Measurements from ENCODE around the gene LARGE1. TPM values are rescaled to one million over a fixed set of nuclear protein-coding genes. Genes with fewer than 3 reads are reported as not detected.

LARGE1 gene
- total RNA-seq, 2 experiments from 2014 or later: 0.58 to 1.1 TPM

DNA sequence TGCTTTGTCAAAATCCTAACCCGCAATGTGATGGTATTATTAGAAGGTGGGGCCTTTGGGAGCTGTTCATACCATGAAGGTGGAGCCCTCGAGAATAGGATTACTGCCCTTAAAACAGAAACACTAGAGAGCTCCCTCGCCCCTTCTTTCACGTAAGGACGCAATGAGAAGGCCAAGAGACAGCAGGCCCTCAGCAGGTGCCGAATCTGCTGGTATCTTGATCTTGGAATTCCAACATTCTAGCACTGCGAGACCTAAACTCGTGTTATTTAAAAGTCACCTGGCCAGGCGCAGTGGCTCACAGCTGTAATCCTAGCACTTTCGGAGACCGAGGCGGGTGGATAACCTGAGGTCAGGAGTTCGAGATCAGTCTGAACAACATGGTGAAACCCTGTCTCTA lies 33.1 kb downstream of the LARGE1 start:
- ATAC-seq: no peak
- Mint-ChIP-seq H3K27me3 (no peaks in the 10 kb centered on the region), H3K36me3 (no peaks in the 10 kb centered on the region), H3K4me1 (no peaks in the 10 kb centered on the region), H3K4me3 (no peak overlapping the region), H3K27ac (no peak overlapping the region), H3K9me3 (ENCODE audit: low read depth) (peaks cover 3% of the 10 kb centered on the region)
- no peak for DNase-seq
- CTCF ChIA-PET: no interaction called here

- DNase-seq (no peak), ATAC-seq (no peak)
- Mint-ChIP-seq H3K27me3 (no peaks in the 10 kb centered on the region), H3K27ac (no peak overlapping the region), H3K4me3 (no peak overlapping the region), H3K4me1 (no peaks in the 10 kb centered on the region), H3K36me3 (no peaks in the 10 kb centered on the region), H3K9me3 (ENCODE audit: low read depth) (peaks cover 2% of the 10 kb centered on the region)
- CTCF ChIA-PET: no interaction called here
Observed at GRCh38 chr22:33886696-33887095, 33.6 kb downstream of the LARGE1 start.

DNA sequence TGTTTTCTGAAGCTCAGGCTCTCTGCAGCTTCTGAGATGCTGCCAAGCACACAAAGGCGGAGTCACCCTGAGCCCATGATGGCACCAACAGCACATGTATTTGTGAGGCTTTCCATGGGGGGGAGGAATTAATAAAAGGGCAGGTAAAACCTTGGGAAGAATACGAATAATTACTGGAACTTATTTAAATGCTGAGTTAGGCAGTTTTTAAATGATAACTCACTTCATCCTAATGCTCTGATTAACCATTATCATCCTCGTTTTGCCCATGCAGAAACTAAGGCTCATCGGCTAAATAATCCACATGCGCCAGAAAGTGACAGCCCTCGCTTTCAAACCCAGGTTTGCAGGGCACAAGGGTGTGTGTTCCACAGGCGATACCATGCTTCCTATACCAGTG lies 35.4 kb downstream of the LARGE1 start:
- Mint-ChIP-seq H3K27me3 (no peaks in the 10 kb centered on the region), H3K36me3 (no peaks in the 10 kb centered on the region), H3K27ac (no peak overlapping the region), H3K9me3 (ENCODE audit: low read depth) (peaks cover 2% of the 10 kb centered on the region), H3K4me3 (no peak overlapping the region), H3K4me1 (no peaks in the 10 kb centered on the region)
- no peak for ATAC-seq
- CTCF ChIA-PET: no interaction called here
- no peak for DNase-seq

GRCh38 chr22:33883961-33884808 lies 36.1 kb downstream of the LARGE1 start:
- CTCF ChIA-PET: no interaction called here
- Mint-ChIP-seq H3K4me3 (no peak overlapping the region), H3K36me3 (no peaks in the 10 kb centered on the region), H3K27ac (no peak overlapping the region), H3K4me1 (no peaks in the 10 kb centered on the region), H3K9me3 (ENCODE audit: low read depth) (peaks cover 2% of the 10 kb centered on the region), H3K27me3 (no peaks in the 10 kb centered on the region)
- DNase-seq (no peak), ATAC-seq (no peak)

GRCh38 chr22:33883561-33883960 lies 36.7 kb downstream of the LARGE1 start:
- Mint-ChIP-seq H3K36me3 (no peaks in the 10 kb centered on the region), H3K27me3 (no peaks in the 10 kb centered on the region), H3K27ac (no peak overlapping the region), H3K4me3 (no peak overlapping the region), H3K4me1 (no peaks in the 10 kb centered on the region), H3K9me3 (ENCODE audit: low read depth) (peaks cover 2% of the 10 kb centered on the region)
- ATAC-seq (no peak), DNase-seq (no peak)
- CTCF ChIA-PET: no interaction called here

GRCh38 chr22:33882991-33883390 lies 37.3 kb downstream of the LARGE1 start:
- DNase-seq (no peak), ATAC-seq (no peak)
- no peaks in the 10 kb centered on the region for H3K36me3 Mint-ChIP-seq
- H3K9me3 Mint-ChIP-seq (ENCODE audit: low read depth): peaks cover 2% of the 10 kb centered on the region
- H3K4me1 Mint-ChIP-seq: no peaks in the 10 kb centered on the region
- CTCF ChIA-PET: no interaction called here
- H3K27me3 Mint-ChIP-seq: no peaks in the 10 kb centered on the region
- H3K4me3 Mint-ChIP-seq: no peak overlapping the region
- no peak overlapping the region for H3K27ac Mint-ChIP-seq

- Mint-ChIP-seq H3K36me3 (no peaks in the 10 kb centered on the region), H3K4me3 (no peak overlapping the region), H3K27me3 (no peaks in the 10 kb centered on the region), H3K27ac (no peak overlapping the region), H3K4me1 (no peaks in the 10 kb centered on the region), H3K9me3 (ENCODE audit: low read depth) (peaks cover 2% of the 10 kb centered on the region)
- CTCF ChIA-PET: no interaction called here
- ATAC-seq (no peak), DNase-seq (no peak)
Observed at GRCh38 chr22:33880986-33881385, 39.3 kb downstream of the LARGE1 start.

- H3K4me1 Mint-ChIP-seq: no peaks in the 10 kb centered on the region
- peaks cover 2% of the 10 kb centered on the region for H3K9me3 Mint-ChIP-seq (ENCODE audit: low read depth)
- DNase-seq (no peak), ATAC-seq (no peak)
- H3K27me3 Mint-ChIP-seq: no peaks in the 10 kb centered on the region
- H3K36me3 Mint-ChIP-seq: no peaks in the 10 kb centered on the region
- CTCF ChIA-PET: no interaction called here
- no peak overlapping the region for H3K27ac Mint-ChIP-seq
- H3K4me3 Mint-ChIP-seq: no peak overlapping the region
Observed at GRCh38 chr22:33879796-33880195, 40.5 kb downstream of the LARGE1 start.

DNA sequence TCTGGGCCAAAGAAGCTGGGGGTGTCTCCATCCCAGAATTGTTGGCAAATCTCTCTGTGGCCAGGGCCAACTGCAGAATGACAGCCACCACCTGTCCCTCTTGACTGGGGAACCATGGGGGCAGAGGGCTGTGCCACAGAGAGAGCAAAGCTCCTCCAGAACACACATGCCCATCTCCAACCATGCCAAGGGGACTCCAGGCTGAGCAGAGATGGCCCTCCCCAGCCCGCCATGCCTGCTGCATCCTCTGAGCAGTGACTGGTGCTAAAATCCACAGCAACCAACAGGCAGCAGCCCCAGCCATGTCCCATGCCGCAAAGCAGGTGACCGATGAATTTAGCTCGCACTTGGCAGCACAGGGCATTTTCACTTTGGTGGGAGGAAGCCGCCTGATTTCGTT lies 45.0 kb downstream of the LARGE1 start:
- no peaks in the 10 kb centered on the region for H3K27me3 Mint-ChIP-seq
- CTCF ChIA-PET: no interaction called here
- H3K9me3 Mint-ChIP-seq (ENCODE audit: low read depth): peaks cover 2% of the 10 kb centered on the region
- no peak overlapping the region for H3K4me3 Mint-ChIP-seq
- H3K27ac Mint-ChIP-seq: no peak overlapping the region
- ATAC-seq: no peak
- no peaks in the 10 kb centered on the region for H3K4me1 Mint-ChIP-seq
- no peaks in the 10 kb centered on the region for H3K36me3 Mint-ChIP-seq
- DNase-seq: no peak

DNA sequence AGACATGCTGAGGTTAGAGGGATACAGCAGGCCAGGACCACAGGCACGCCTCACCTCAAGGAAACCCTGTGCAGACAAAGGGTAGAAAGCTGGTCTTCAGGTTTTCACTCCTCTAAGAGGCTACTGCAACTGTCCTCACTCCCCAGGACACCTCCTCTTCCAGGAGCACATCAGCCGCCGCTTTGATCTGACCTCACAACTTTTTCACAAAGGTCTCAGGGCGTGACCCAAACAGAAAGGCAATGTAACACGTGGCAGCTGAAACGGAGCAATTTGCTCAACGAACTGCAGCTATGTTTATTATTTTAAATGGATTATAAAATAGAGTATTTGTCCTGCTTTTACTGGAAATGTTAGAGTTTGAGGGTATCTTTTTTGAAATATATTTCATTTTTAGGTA lies 46.1 kb downstream of the LARGE1 start:
- CTCF ChIA-PET: no interaction called here
- H3K9me3 Mint-ChIP-seq (ENCODE audit: low read depth): peaks cover 2% of the 10 kb centered on the region
- no peak for DNase-seq
- H3K4me1 Mint-ChIP-seq: no peaks in the 10 kb centered on the region
- no peak for ATAC-seq
- H3K4me3 Mint-ChIP-seq: no peak overlapping the region
- H3K27me3 Mint-ChIP-seq: no peaks in the 10 kb centered on the region
- H3K27ac Mint-ChIP-seq: no peak overlapping the region
- no peaks in the 10 kb centered on the region for H3K36me3 Mint-ChIP-seq

DNA sequence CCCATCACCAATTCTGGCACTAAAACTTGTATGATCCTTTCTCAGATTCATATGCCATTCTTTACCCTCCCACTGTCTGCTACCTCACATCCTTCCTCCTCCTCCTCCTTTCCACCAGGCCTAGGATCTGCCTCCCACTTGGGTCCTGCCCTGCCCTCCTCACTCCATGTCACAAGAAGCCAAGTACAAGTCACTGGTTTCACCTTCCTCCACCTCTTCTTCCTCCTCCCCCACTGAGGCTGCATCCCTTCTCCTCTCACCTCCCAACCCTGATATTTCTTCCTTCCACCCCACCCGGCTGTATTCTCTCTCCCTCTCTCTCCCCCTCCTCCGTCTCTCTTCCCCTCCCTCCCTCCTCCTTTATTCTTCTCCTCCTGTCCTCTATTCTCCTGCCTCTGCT lies 46.6 kb downstream of the LARGE1 start:
- CTCF ChIA-PET: no interaction called here
- no peak for ATAC-seq
- Mint-ChIP-seq H3K4me3 (no peak overlapping the region), H3K27me3 (no peaks in the 10 kb centered on the region), H3K4me1 (no peaks in the 10 kb centered on the region), H3K9me3 (ENCODE audit: low read depth) (peaks cover 2% of the 10 kb centered on the region), H3K36me3 (no peaks in the 10 kb centered on the region), H3K27ac (no peak overlapping the region)
- DNase-seq: no peak

- no peak overlapping the region for H3K4me3 Mint-ChIP-seq
- H3K36me3 Mint-ChIP-seq: no peaks in the 10 kb centered on the region
- DNase-seq (no peak), ATAC-seq (no peak)
- no peaks in the 10 kb centered on the region for H3K27me3 Mint-ChIP-seq
- H3K4me1 Mint-ChIP-seq: no peaks in the 10 kb centered on the region
- peaks cover 2% of the 10 kb centered on the region for H3K9me3 Mint-ChIP-seq (ENCODE audit: low read depth)
- no peak overlapping the region for H3K27ac Mint-ChIP-seq
- CTCF ChIA-PET: no interaction called here
Observed at GRCh38 chr22:33873186-33873585, 47.1 kb downstream of the LARGE1 start.

DNA sequence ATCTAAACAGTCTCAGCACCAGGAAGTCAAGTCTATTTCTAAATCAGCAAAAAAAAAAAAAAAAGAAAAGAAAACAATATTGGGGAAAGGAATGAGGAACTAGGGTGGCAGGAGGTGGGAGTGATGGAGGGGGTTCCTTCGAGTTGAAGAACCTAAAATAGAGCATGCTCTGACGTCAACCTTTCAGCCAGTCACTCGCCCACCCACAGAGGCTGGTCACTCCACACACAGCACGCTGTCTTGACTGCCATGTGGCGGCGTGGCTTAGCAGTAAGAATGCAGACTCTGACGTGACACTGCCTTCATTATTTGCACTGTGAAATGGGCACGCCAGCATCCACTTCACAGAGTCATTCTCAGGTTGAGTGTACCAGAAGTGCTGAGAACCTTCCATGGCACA lies 48.3 kb downstream of the LARGE1 start:
- H3K9me3 Mint-ChIP-seq (ENCODE audit: low read depth): peaks cover 2% of the 10 kb centered on the region
- H3K27me3 Mint-ChIP-seq: no peaks in the 10 kb centered on the region
- CTCF ChIA-PET: no interaction called here
- no peak for ATAC-seq
- no peak overlapping the region for H3K27ac Mint-ChIP-seq
- H3K4me1 Mint-ChIP-seq: no peaks in the 10 kb centered on the region
- DNase-seq: no peak
- no peaks in the 10 kb centered on the region for H3K36me3 Mint-ChIP-seq
- no peak overlapping the region for H3K4me3 Mint-ChIP-seq

- H3K27ac Mint-ChIP-seq: no peak overlapping the region
Observed at GRCh38 chr22:33869946-33870345, 50.3 kb downstream of the LARGE1 start.

GRCh38 chr22:33867971-33868370 lies 52.3 kb downstream of the LARGE1 start:
- Mint-ChIP-seq H3K27me3 (no peaks in the 10 kb centered on the region), H3K27ac (no peak overlapping the region), H3K4me1 (no peaks in the 10 kb centered on the region), H3K4me3 (no peak overlapping the region), H3K36me3 (no peaks in the 10 kb centered on the region), H3K9me3 (ENCODE audit: low read depth) (peaks cover 2% of the 10 kb centered on the region)
- ATAC-seq (no peak), DNase-seq (no peak)
- CTCF ChIA-PET: no interaction called here

More at GRCh38 chr22:33869946-33870345, 50.3 kb downstream of the LARGE1 start:
- H3K4me1 Mint-ChIP-seq: no peaks in the 10 kb centered on the region
- H3K36me3 Mint-ChIP-seq: no peaks in the 10 kb centered on the region
- H3K27me3 Mint-ChIP-seq: no peaks in the 10 kb centered on the region
- DNase-seq (no peak), ATAC-seq (no peak)
- H3K4me3 Mint-ChIP-seq: no peak overlapping the region
- CTCF ChIA-PET: no interaction called here
- H3K9me3 Mint-ChIP-seq (ENCODE audit: low read depth): peaks cover 2% of the 10 kb centered on the region

Data from activated CD8-positive, alpha-beta memory T cell treated with anti-CD3 and anti-CD28 coated beads, Interleukin-2, amount 10 ng/mL, durations not matched to agents 7 days and 5 days (primary cell).